ENCODE measurements around the gene OSGIN1. TPM values are rescaled to one million over a fixed set of nuclear protein-coding genes. Genes with fewer than 3 reads are reported as not detected.

Gene OSGIN1
- total RNA-seq, 1 donor from 2014 or later = 9.8 TPM

- DNase-seq (no peak), ATAC-seq (no peak)
- no peak overlapping the region for H3K27ac ChIP-seq
- no peaks in the 10 kb centered on the region for H3K9me3 ChIP-seq
- intact Hi-C loops (cut with DNase I) = no loop called here
- no peak for TF ChIP-seq CTCF (IDR thresholded peaks at IDR 0.05)
- H3K4me3 ChIP-seq = no peak overlapping the region
- peaks cover 18% of the 10 kb centered on the region for H3K4me1 ChIP-seq
- H3K27me3 ChIP-seq (ENCODE audit: low read depth) = no peaks in the 10 kb centered on the region
- peaks cover 43% of the 10 kb centered on the region for H3K36me3 ChIP-seq
Measured at GRCh38 chr16:83958137-83958845, 5.3 kb downstream of the OSGIN1 start.

GRCh38 chr16:83958846-83959565 is 6.0 kb downstream of the OSGIN1 start:
- Histone ChIP-seq H3K4me1 (peaks cover 10% of the 10 kb centered on the region), H3K27me3 (ENCODE audit: low read depth) (no peaks in the 10 kb centered on the region), H3K9me3 (no peaks in the 10 kb centered on the region), H3K36me3 (peaks cover 47% of the 10 kb centered on the region), H3K4me3 (no peak overlapping the region), H3K27ac (no peak overlapping the region)
- DNase-seq = no peak
- no peak for ATAC-seq
- TF ChIP-seq CTCF (IDR thresholded peaks at IDR 0.05) = no peak
- intact Hi-C loops (cut with DNase I) = no loop called here

GRCh38 chr16:83959656-83960434 is 6.8 kb downstream of the OSGIN1 start:
- DNase-seq (no peak), ATAC-seq (no peak)
- no peak for TF ChIP-seq CTCF (IDR thresholded peaks at IDR 0.05)
- Histone ChIP-seq H3K27me3 (ENCODE audit: low read depth) (no peaks in the 10 kb centered on the region), H3K4me1 (peaks cover 2% of the 10 kb centered on the region), H3K4me3 (no peak overlapping the region), H3K9me3 (no peaks in the 10 kb centered on the region), H3K27ac (no peak overlapping the region), H3K36me3 (peaks cover 47% of the 10 kb centered on the region)
- intact Hi-C loops (cut with DNase I) = no loop called here

- intact Hi-C loops (cut with DNase I) = no loop called here
- H3K4me1 ChIP-seq = no peaks in the 10 kb centered on the region
- no peak overlapping the region for H3K27ac ChIP-seq
- DNase-seq = no peak
- H3K27me3 ChIP-seq (ENCODE audit: low read depth) = no peaks in the 10 kb centered on the region
- H3K36me3 ChIP-seq = peaks cover 54% of the 10 kb centered on the region
- ATAC-seq = no peak
- no peak overlapping the region for H3K4me3 ChIP-seq
- no peak for TF ChIP-seq CTCF (IDR thresholded peaks at IDR 0.05)
- H3K9me3 ChIP-seq = no peaks in the 10 kb centered on the region
Measured at GRCh38 chr16:83960521-83961249, 7.6 kb downstream of the OSGIN1 start.

GRCh38 chr16:83961591-83961990 is 8.6 kb downstream of the OSGIN1 start:
- Histone ChIP-seq H3K4me1 (no peaks in the 10 kb centered on the region), H3K36me3 (peaks cover 54% of the 10 kb centered on the region), H3K9me3 (no peaks in the 10 kb centered on the region), H3K4me3 (no peak overlapping the region), H3K27ac (no peak overlapping the region), H3K27me3 (ENCODE audit: low read depth) (no peaks in the 10 kb centered on the region)
- ATAC-seq = no peak
- DNase-seq = no peak
- no peak for TF ChIP-seq CTCF (IDR thresholded peaks at IDR 0.05)
- intact Hi-C loops (cut with DNase I) = no loop called here

Measured in lower lobe of right lung (tissue), 2 donors.